ENCODE measurements around the gene GABARAPL1.

DNA sequence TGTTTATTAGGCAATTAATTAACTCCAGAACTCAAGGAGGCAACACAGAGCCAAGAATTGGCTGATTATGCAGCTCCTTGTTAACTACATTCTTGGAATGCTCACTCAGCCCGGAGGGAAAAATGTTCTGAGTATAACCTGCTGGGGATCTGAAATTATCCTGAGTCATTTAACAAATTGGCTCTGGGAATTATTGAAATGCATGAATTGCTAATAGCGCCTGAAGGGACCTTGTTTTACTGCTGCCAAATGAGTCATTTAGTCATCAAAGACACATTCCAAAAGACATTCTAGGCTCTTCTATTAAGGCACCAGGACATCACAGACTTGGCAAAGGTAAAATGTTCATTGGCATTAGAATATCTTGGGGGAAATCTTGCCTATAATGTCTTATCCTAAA is 20.8 kb upstream of the GABARAPL1 start:
- TF ChIP-seq POLR2AphosphoS5 (IDR thresholded peaks at IDR 0.05; ENCODE audit: low read depth, low read length) (no peak), POLR2A (IDR thresholded peaks at IDR 0.05; ENCODE audit: low read depth, low read length) (no peak), TAF1 (IDR thresholded peaks at IDR 0.05; ENCODE audit: borderline replicate concordance, low read depth, low read length) (no peak)
